SK-N-MC (cell line): Measurements from ENCODE around the gene ARHGAP24.

Experiments used
- EZH2 ChIP-seq: fragments of 200-600 bp; sonication (generic); IDR thresholded peaks from one replicate; pipeline ENCODE4 v1.6.1; 2017; ENCODE audit warnings: antibody characterized with exemption
- POLR2AphosphoS5 ChIP-seq: IDR thresholded peaks from 2 replicates; pipeline ENCODE4 v1.6.1; 2012; ENCODE audit warnings: mild to moderate bottlenecking, low read depth, low read length, borderline replicate concordance

DNA sequence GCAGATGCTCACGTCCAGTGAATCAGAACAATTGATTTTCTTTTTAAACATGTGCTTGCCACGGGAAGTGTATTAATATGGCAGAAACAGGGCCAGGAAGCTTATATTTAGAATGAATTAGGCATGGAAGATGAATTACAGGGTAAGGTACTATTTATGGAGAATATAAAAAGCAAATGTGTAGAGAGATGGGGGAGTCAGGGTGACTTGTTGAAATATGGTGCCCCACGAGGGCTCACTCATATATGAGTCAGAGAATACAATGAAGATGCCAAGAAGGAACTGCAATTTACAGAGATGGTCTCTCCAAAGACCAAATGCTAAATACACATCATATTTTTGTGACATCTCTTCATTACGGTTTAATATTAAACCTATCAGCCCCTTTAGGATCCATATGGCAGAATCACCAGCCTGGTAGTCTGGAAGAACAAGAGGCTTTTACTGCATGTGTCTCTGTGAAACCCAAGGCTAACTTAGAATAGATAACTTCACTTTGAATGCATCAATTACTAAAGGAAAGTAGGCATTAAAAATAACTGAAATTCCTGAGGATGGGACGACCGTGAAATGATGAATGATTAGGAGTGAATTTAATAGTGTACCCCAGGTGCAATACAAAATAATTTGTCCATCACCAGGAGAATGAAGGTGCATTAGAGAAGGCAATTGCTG is 385.3 kb downstream of the ARHGAP24 start:
- TF ChIP-seq POLR2AphosphoS5 (no peak), EZH2 (no peak)
